IMR-90 (cell line): Measurements from ENCODE around the gene SHE. TPM values are rescaled to one million over a fixed set of nuclear protein-coding genes. Genes with fewer than 3 reads are reported as not detected.

Source experiments
- ATAC-seq: fragments of 200-7000 bp; cut with Tn5 transposase; 2 replicates; pipeline ENCODE4 v1.9.1; 2020; ENCODE audit warnings: low read depth, mild to moderate bottlenecking, moderate library complexity
- BruUV-seq: library from RNA; stranded (reverse); fragments of 400-500 nt; replicated peaks from 2 replicates; lab custom pipeline; 2021; lab: Mats Ljungman, UMichigan
- CTCF ChIA-PET: fragments of 300-600 bp; formaldehyde crosslinking; extraction: SDS; loops from one replicate; lab custom pipeline; 2021; ENCODE audit warnings: antibody characterized with exemption; lab: Yijun Ruan, JAX
- POLR2A ChIA-PET: fragments of 300-600 bp; sonication (Branson Sonifier 250); formaldehyde crosslinking; loops from one replicate; lab custom pipeline; 2022; ENCODE audit warnings: antibody characterized with exemption; ENCODE audit not compliant: unreplicated experiment; lab: Charles Lee
- DNase-seq: peaks from one replicate; pipeline ENCODE4 v3.0.0; 2013
- H2AFZ ChIP-seq: replicated peaks from 2 replicates; pipeline ENCODE3; 2013; ENCODE audit warnings: low read length, mild to moderate bottlenecking; ENCODE audit not compliant: poor library complexity
- H2AK5ac ChIP-seq: 2 replicates; pipeline ENCODE4 v1.6.1; 2013; ENCODE audit warnings: low read depth, low read length, inconsistent platforms
- H2AK9ac ChIP-seq: replicated peaks from 2 replicates; pipeline ENCODE3; 2013; ENCODE audit warnings: mild to moderate bottlenecking, low read depth, low read length, moderate library complexity; ENCODE audit not compliant: poor library complexity
- H2BK120ac ChIP-seq: 2 replicates; pipeline ENCODE4 v1.6.1; 2013; ENCODE audit warnings: low read depth, low read length, inconsistent platforms
- H2BK15ac ChIP-seq: 3 replicates; pipeline ENCODE4 v1.6.1; 2013; ENCODE audit warnings: low read depth, low read length, inconsistent platforms
- H2BK20ac ChIP-seq: 2 replicates; pipeline ENCODE4 v1.6.1; 2013; ENCODE audit warnings: low read depth, mild to moderate bottlenecking, inconsistent platforms, low read length, moderate library complexity
- H2BK5ac ChIP-seq: 2 replicates; pipeline ENCODE4 v1.6.1; 2013; ENCODE audit warnings: mild to moderate bottlenecking, low read depth, low read length, inconsistent platforms; ENCODE audit not compliant: poor library complexity, severe bottlenecking
- H3K14ac ChIP-seq: replicated peaks from 2 replicates; pipeline ENCODE4 v1.6.1; 2013; ENCODE audit warnings: low read depth, low read length, inconsistent platforms
- H3K18ac ChIP-seq: 2 replicates; pipeline ENCODE4 v1.6.1; 2013; ENCODE audit warnings: low read depth, low read length, control low read depth
- H3K23ac ChIP-seq: 2 replicates; pipeline ENCODE4 v1.6.1; 2013; ENCODE audit warnings: low read depth, low read length, inconsistent platforms
- H3K27ac ChIP-seq: 2 replicates; pipeline ENCODE4 v1.5.1; 2013; ENCODE audit warnings: mild to moderate bottlenecking, control low read depth, low read length; ENCODE audit not compliant: insufficient read depth
- H3K27me3 ChIP-seq: 2 replicates; pipeline ENCODE4 v1.6.1; 2013; ENCODE audit warnings: low read length; ENCODE audit not compliant: control insufficient read depth, insufficient read depth
- H3K36me3 ChIP-seq: 2 replicates; pipeline ENCODE4 v1.6.1; 2013; ENCODE audit warnings: low read length, mixed read lengths; ENCODE audit not compliant: control insufficient read depth, insufficient read depth
- H3K4ac ChIP-seq: 2 replicates; pipeline ENCODE4 v1.6.1; 2013; ENCODE audit warnings: low read depth, low read length, inconsistent platforms
- H3K4me1 ChIP-seq: 2 replicates; pipeline ENCODE4 v1.6.1; 2013; ENCODE audit warnings: low read length, mixed read lengths; ENCODE audit not compliant: control insufficient read depth, insufficient read depth
- H3K4me2 ChIP-seq: 2 replicates; pipeline ENCODE4 v1.6.1; 2013; ENCODE audit warnings: low read depth, mild to moderate bottlenecking, control low read depth, low read length, moderate library complexity
- H3K4me3 ChIP-seq: 2 replicates; pipeline ENCODE4 v1.5.1; 2013; ENCODE audit warnings: low read depth, mild to moderate bottlenecking, control low read depth, low read length, moderate library complexity; ENCODE audit not compliant: insufficient read depth
- H3K56ac ChIP-seq: 2 replicates; pipeline ENCODE4 v1.6.1; 2013; ENCODE audit warnings: low read length, inconsistent platforms; ENCODE audit not compliant: insufficient read depth; ENCODE audit errors: extremely low read depth
- H3K79me1 ChIP-seq, 2 experiments: 2 replicates each; pipeline ENCODE4 v1.6.1; 2013; ENCODE audit warnings: low read length in 2 of 2, inconsistent platforms in 1 of 2, low read depth in 1 of 2
- H3K9ac ChIP-seq: 2 replicates; pipeline ENCODE4 v1.6.1; 2013; ENCODE audit warnings: low read depth, low read length, control low read depth
- H3K9me1 ChIP-seq: 2 replicates; pipeline ENCODE4 v1.6.1; 2013; ENCODE audit warnings: low read length, inconsistent platforms; ENCODE audit not compliant: insufficient read depth
- H3K9me3 ChIP-seq: 2 replicates; pipeline ENCODE4 v1.6.1; 2013; ENCODE audit warnings: low read length; ENCODE audit not compliant: control insufficient read depth, insufficient read depth
- H4K20me1 ChIP-seq: 2 replicates; pipeline ENCODE4 v1.6.1; 2013; ENCODE audit warnings: low read length, inconsistent platforms; ENCODE audit not compliant: insufficient read depth
- H4K5ac ChIP-seq: 2 replicates; pipeline ENCODE4 v1.6.1; 2013; ENCODE audit warnings: mild to moderate bottlenecking, low read depth, low read length, control low read depth
- H4K8ac ChIP-seq, 2 experiments: 2 replicates each; pipeline ENCODE4 v1.6.1; 2013; ENCODE audit warnings: low read depth in 2 of 2, low read length in 2 of 2, control low read depth in 1 of 2, inconsistent platforms in 1 of 2
- H4K91ac ChIP-seq: 2 replicates; pipeline ENCODE4 v1.6.1; 2013; ENCODE audit warnings: low read depth, low read length, inconsistent platforms; ENCODE audit not compliant: insufficient read depth
- BHLHE40 ChIP-seq: fragments of 150-350 bp; IDR thresholded peaks from 2 replicates; pipeline ENCODE4 v1.6.1; 2016; ENCODE audit warnings: mild to moderate bottlenecking, low read depth, low read length
- CEBPB ChIP-seq: IDR thresholded peaks from 2 replicates; pipeline ENCODE4 v1.6.1; 2012; ENCODE audit warnings: low read depth, low read length, improper control_type of control experiment
- CHD1 ChIP-seq: IDR thresholded peaks from 2 replicates; pipeline ENCODE4 v1.6.1; 2012; ENCODE audit warnings: low read depth, low read length, improper control_type of control experiment
- CTCF ChIP-seq: conservative IDR thresholded peaks from 2 replicates; pipeline ENCODE4 v1.5.1; 2012; ENCODE audit warnings: mild to moderate bottlenecking, low read depth, low read length, improper control_type of control experiment
- ELK1 ChIP-seq: fragments of 150-350 bp; IDR thresholded peaks from 2 replicates; pipeline ENCODE4 v1.6.1; 2016; ENCODE audit warnings: low read depth, mild to moderate bottlenecking, low read length, moderate library complexity, borderline replicate concordance
- FOS ChIP-seq: fragments of 150-350 bp; IDR thresholded peaks from 2 replicates; pipeline ENCODE4 v1.6.1; 2016; ENCODE audit warnings: low read depth, low read length
- MAFK ChIP-seq: IDR thresholded peaks from 2 replicates; pipeline ENCODE4 v1.6.1; 2012; ENCODE audit warnings: low read depth, low read length, improper control_type of control experiment
- MAZ ChIP-seq: IDR thresholded peaks from 2 replicates; pipeline ENCODE4 v1.6.1; 2012; ENCODE audit warnings: low read depth, mild to moderate bottlenecking, low read length, improper control_type of control experiment, moderate library complexity, borderline replicate concordance
- MXI1 ChIP-seq: IDR thresholded peaks from 2 replicates; pipeline ENCODE4 v1.6.1; 2012; ENCODE audit warnings: low read depth, mild to moderate bottlenecking, low read length, moderate library complexity, borderline replicate concordance
- NFE2L2 ChIP-seq: fragments of 150-350 bp; IDR thresholded peaks from 2 replicates; pipeline ENCODE4 v1.6.1; 2016; ENCODE audit warnings: low read depth, mild to moderate bottlenecking, low read length
- POLR2A ChIP-seq: IDR thresholded peaks from 2 replicates; pipeline ENCODE4 v1.6.1; 2012; ENCODE audit warnings: mild to moderate bottlenecking, low read depth, low read length
- RAD21 ChIP-seq: IDR thresholded peaks from 2 replicates; pipeline ENCODE4 v1.6.1; 2012; ENCODE audit warnings: low read length, improper control_type of control experiment
- RCOR1 ChIP-seq: IDR thresholded peaks from 2 replicates; pipeline ENCODE4 v1.6.1; 2012; ENCODE audit warnings: mild to moderate bottlenecking, low read length, improper control_type of control experiment; ENCODE audit not compliant: insufficient replicate concordance
- RFX5 ChIP-seq: IDR thresholded peaks from 2 replicates; pipeline ENCODE4 v1.8.0; 2012; ENCODE audit warnings: low read depth, mild to moderate bottlenecking, low read length, moderate library complexity
- SMC3 ChIP-seq: fragments of 150-350 bp; IDR thresholded peaks from 2 replicates; pipeline ENCODE4 v1.6.1; 2016; ENCODE audit warnings: low read depth, mild to moderate bottlenecking, antibody characterized with exemption, low read length, moderate library complexity
- USF2 ChIP-seq: fragments of 150-350 bp; IDR thresholded peaks from 2 replicates; pipeline ENCODE4 v1.6.1; 2017; ENCODE audit warnings: mild to moderate bottlenecking, antibody characterized with exemption, low read length, low read depth
- WGBS, 2 experiments: methylation state at CpG; one replicate each; pipeline versions ENCODE4 v1.1.5 to v1.1.7; 2013; ENCODE audit warnings: missing lambda C conversion rate in 2 of 2; ENCODE audit not compliant: insufficient read length in 1 of 2; ENCODE audit errors: extremely low coverage in 2 of 2; 5-methylcytosine and 5-hydroxymethylcytosine counted together
- dilution Hi-C: fragments of 300-500 bp; cut with HindIII; formaldehyde crosslinking; loops from one replicate; pipeline ENCODE4 v1.14.3; 2018; ENCODE audit warnings: low sequenced_read_pairs; ENCODE audit not compliant: unreplicated experiment
- in situ Hi-C: fragments of 300-500 bp; cut with MboI; formaldehyde crosslinking; loops from 3 replicates; pipeline ENCODE4 v1.14.3; 2019; ENCODE audit warnings: low sequenced_read_pairs, inconsistent platforms, mixed read lengths
- intact Hi-C: fragments of 100-400 bp; cut with micrococcal nuclease; formaldehyde crosslinking; loops from 2 replicates; pipeline ENCODE4 v1.10.0; 2022
- polyA plus RNA-seq, 3 experiments: library from polyadenylated mRNA; depleted of rRNA; stranded (reverse); fragments of >200 nt; gene quantifications; 2 replicates each; pipeline ENCODE4 v1.2.3, GENCODE V29; 2012; ENCODE audit warnings: low replicate concordance in 1 of 3
- total RNA-seq: library from RNA; depleted of rRNA; stranded (reverse); fragments of >200 nt; gene quantifications from 2 replicates; pipeline ENCODE4 v1.2.3, GENCODE V29; 2012

Gene SHE
- total and polyA plus RNA-seq, 2 of the 4 experiments (the other 2 are of a cell fraction) = not detected

- H3K36me3 ChIP-seq = no peaks in the 10 kb centered on the region
- TF ChIP-seq CEBPB = no peak
- no peak for TF ChIP-seq MXI1
- no peak for TF ChIP-seq SMC3
- TF ChIP-seq ELK1 = no peak
- TF ChIP-seq RAD21 = no peak
- TF ChIP-seq USF2 = no peak
- no peak for TF ChIP-seq MAFK
- TF ChIP-seq CHD1 = no peak
- no peak for TF ChIP-seq CTCF
- TF ChIP-seq POLR2A = no peak
- TF ChIP-seq BHLHE40 = no peak
- no peak for TF ChIP-seq RCOR1
- no peak for TF ChIP-seq FOS
- TF ChIP-seq MAZ = no peak
- no peak for TF ChIP-seq NFE2L2
- no peak for TF ChIP-seq RFX5
- no peak overlapping the region for H2BK5ac ChIP-seq
- H3K9me3 ChIP-seq = no peaks in the 10 kb centered on the region
- no peak overlapping the region for H3K4me2 ChIP-seq
- no peak overlapping the region for H2AK5ac ChIP-seq
- no peak overlapping the region for H3K9ac ChIP-seq
- no peak overlapping the region for H3K18ac ChIP-seq
- H2BK15ac ChIP-seq = no peak overlapping the region
- H3K56ac ChIP-seq = no peak overlapping the region
- no peak for ATAC-seq
- DNase-seq = no peak
- no peaks in the 10 kb centered on the region for H3K9me1 ChIP-seq
- no peak overlapping the region for H2AK9ac ChIP-seq
- H4K91ac ChIP-seq = no peak overlapping the region
- no peaks in the 10 kb centered on the region for H3K79me1 ChIP-seq
- no peaks in the 10 kb centered on the region for H4K20me1 ChIP-seq
- dilution Hi-C loops = no loop called here
- no peak overlapping the region for H2BK20ac ChIP-seq
- POLR2A ChIA-PET = no interaction called here
- WGBS, 2 experiments = no CpG with 5 or more reads among the region's 6 CpGs
- H4K8ac ChIP-seq = no peak overlapping the region
- H3K4me1 ChIP-seq = no peaks in the 10 kb centered on the region
- no peak overlapping the region for H3K27ac ChIP-seq
- no peak overlapping the region for H2AFZ ChIP-seq
- H2BK120ac ChIP-seq = no peak overlapping the region
- no peak overlapping the region for H3K4me3 ChIP-seq
- intact Hi-C loops = no loop called here
- peaks cover 10% of the 10 kb centered on the region for H3K27me3 ChIP-seq
- no peak overlapping the region for H3K4ac ChIP-seq
- H4K5ac ChIP-seq = no peak overlapping the region
- BruUV-seq = no TSS peak
- CTCF ChIA-PET = no interaction called here
- in situ Hi-C loops = no loop called here
- H3K14ac ChIP-seq = no peak overlapping the region
- H3K23ac ChIP-seq = no peak overlapping the region
These were observed 27.1 kb upstream of the SHE start for GRCh38 chr1:154529308-154529707.
